ENCODE data around the gene PURB. TPM values are rescaled to one million over a fixed set of nuclear protein-coding genes. Genes with fewer than 3 reads are reported as not detected.

The PURB gene
- total and polyA plus RNA-seq, 9 of the 15 experiments (the other 6 are each of a cell fraction or from before 2014, with no cell fraction given) = 1.6 to 14.1 (median 8.8) TPM

DNA sequence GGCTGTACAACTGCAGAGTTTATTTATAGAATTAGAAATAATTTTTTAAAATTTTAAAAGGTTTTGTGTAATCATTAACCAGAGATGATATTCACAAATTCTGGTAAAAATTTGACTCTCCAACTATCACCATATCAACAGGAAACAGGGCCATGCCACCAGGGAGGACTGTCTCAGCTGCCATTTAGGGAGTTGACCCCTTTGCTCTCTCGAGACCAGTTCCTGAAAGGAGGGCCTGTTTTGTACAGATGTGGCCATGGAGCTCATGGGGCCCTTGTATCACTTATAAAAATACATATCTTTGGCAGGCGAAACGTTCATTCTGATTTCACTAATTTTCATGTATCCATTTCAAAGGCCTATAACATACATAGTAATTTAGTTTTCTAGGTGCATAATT, 57.8 kb downstream of the PURB start (continued):
- no peak for TF ChIP-seq BCLAF1 (IDR thresholded peaks at IDR 0.05; ENCODE audit: borderline replicate concordance in 1 of 2, control insufficient read depth in 1 of 2, low read depth in 2 of 2, low read length in 1 of 2)
- no peak for TF ChIP-seq MECOM (CRISPR knock-in tag; IDR thresholded peaks at IDR 0.05)
- no peak for TF ChIP-seq FUS (optimal IDR thresholded peaks at IDR 0.05; ENCODE audit: low read depth, low read length)
- no peak for TF ChIP-seq MTA1 (IDR thresholded peaks at IDR 0.05; ENCODE audit: borderline replicate concordance)
- no peak for TF ChIP-seq SNIP1 (IDR thresholded peaks at IDR 0.05; ENCODE audit: low read depth)
- TF ChIP-seq ZNF274 (IDR thresholded peaks at IDR 0.05; ENCODE audit: borderline replicate concordance, low read depth, low read length) = no peak
- TF ChIP-seq CC2D1A (IDR thresholded peaks at IDR 0.05) = no peak
- TF ChIP-seq SMARCC2 (IDR thresholded peaks at IDR 0.05; ENCODE audit: low read depth) = no peak
- no peak for TF ChIP-seq RREB1 (CRISPR knock-in tag; IDR thresholded peaks at IDR 0.05)

Other genes starting within 250 kb of the PURB start
- gene ZMIZ2, start 136.7 kb downstream of the PURB start, total RNA-seq (2014; rRNA removed) = 4.5 and 8.0 TPM in 2 replicates
- 2.6 and 4.3 TPM in 2 replicates for gene ZMIZ2, start 136.7 kb downstream of the PURB start, total RNA-seq (2014; rRNA removed; fragmentation: Illumina TruSeq; extraction: Trizol)
- 4.9 and 5.9 TPM in 2 replicates for gene ZMIZ2, start 136.7 kb downstream of the PURB start, total RNA-seq (2015; rRNA removed; fragmentation: Illumina TruSeq; extraction: Trizol)
- 34.7 and 40.3 TPM in 2 replicates for gene ZMIZ2, start 136.7 kb downstream of the PURB start, total RNA-seq (2021)
- gene ZMIZ2, start 136.7 kb downstream of the PURB start, polyA plus RNA-seq (2011; rRNA removed) = 5.2 and 12.7 TPM in 2 replicates
- gene ZMIZ2, start 136.7 kb downstream of the PURB start, polyA plus RNA-seq (2014; fragmentation: Illumina TruSeq; extraction: Trizol) = 15.5 and 22.3 TPM in 2 replicates
- under 1 TPM; 0.13 to 0.18 TPM for gene ZMIZ2, start 136.7 kb downstream of the PURB start, polyA plus RNA-seq (2014; fragmentation: Nextera tagmentation; extraction: Ambion mirVana)
- gene ZMIZ2, start 136.7 kb downstream of the PURB start, polyA plus RNA-seq (2014; rRNA removed) = 19.1 and 20.0 TPM in 2 replicates
- gene PPIA, start 88.8 kb downstream of the PURB start, total RNA-seq (2014; rRNA removed) = 2,805 and 3,364 TPM in 2 replicates
- gene PPIA, start 88.8 kb downstream of the PURB start, total RNA-seq (2014; rRNA removed; fragmentation: Illumina TruSeq; extraction: Trizol) = 4,631 and 4,826 TPM in 2 replicates
- gene PPIA, start 88.8 kb downstream of the PURB start, total RNA-seq (2015; rRNA removed; fragmentation: Illumina TruSeq; extraction: Trizol) = 3,943 and 3,973 TPM in 2 replicates
- gene PPIA, start 88.8 kb downstream of the PURB start, total RNA-seq (2021) = 2,583 and 2,768 TPM in 2 replicates
- 5,196 and 6,697 TPM in 2 replicates for gene PPIA, start 88.8 kb downstream of the PURB start, polyA plus RNA-seq (2011; rRNA removed)
- gene PPIA, start 88.8 kb downstream of the PURB start, polyA plus RNA-seq (2014; fragmentation: Illumina TruSeq; extraction: Trizol) = 7,504 and 8,032 TPM in 2 replicates
- gene PPIA, start 88.8 kb downstream of the PURB start, polyA plus RNA-seq (2014; fragmentation: Nextera tagmentation; extraction: Ambion mirVana) = 1,000 to 10,000 TPM; 2,984 to 3,298 TPM
- gene PPIA, start 88.8 kb downstream of the PURB start, polyA plus RNA-seq (2014; rRNA removed) = 6,267 and 7,127 TPM in 2 replicates
- gene H2AZ2, start 37.4 kb downstream of the PURB start, total RNA-seq (2014; rRNA removed) = 380 and 497 TPM in 2 replicates
- 286 and 296 TPM in 2 replicates for gene H2AZ2, start 37.4 kb downstream of the PURB start, total RNA-seq (2014; rRNA removed; fragmentation: Illumina TruSeq; extraction: Trizol)
- gene H2AZ2, start 37.4 kb downstream of the PURB start, total RNA-seq (2015; rRNA removed; fragmentation: Illumina TruSeq; extraction: Trizol) = 217 and 219 TPM in 2 replicates
- 273 and 286 TPM in 2 replicates for gene H2AZ2, start 37.4 kb downstream of the PURB start, total RNA-seq (2021)
- gene H2AZ2, start 37.4 kb downstream of the PURB start, polyA plus RNA-seq (2011; rRNA removed) = 276 and 382 TPM in 2 replicates
- gene H2AZ2, start 37.4 kb downstream of the PURB start, polyA plus RNA-seq (2014; fragmentation: Illumina TruSeq; extraction: Trizol) = 213 and 246 TPM in 2 replicates
- gene H2AZ2, start 37.4 kb downstream of the PURB start, polyA plus RNA-seq (2014; fragmentation: Nextera tagmentation; extraction: Ambion mirVana) = 100 to 1,000 TPM; 105 to 118 TPM
- 295 and 305 TPM in 2 replicates for gene H2AZ2, start 37.4 kb downstream of the PURB start, polyA plus RNA-seq (2014; rRNA removed)
- gene MYO1G, start 93.5 kb upstream of the PURB start, total RNA-seq (2014; rRNA removed) = 0.16 and 0.23 TPM in 2 replicates
- 0.06 and 0.11 TPM in 2 replicates for gene MYO1G, start 93.5 kb upstream of the PURB start, total RNA-seq (2014; rRNA removed; fragmentation: Illumina TruSeq; extraction: Trizol)
- 0.23 and 0.25 TPM in 2 replicates for gene MYO1G, start 93.5 kb upstream of the PURB start, total RNA-seq (2015; rRNA removed; fragmentation: Illumina TruSeq; extraction: Trizol)
- 0.62 and 0.72 TPM in 2 replicates for gene MYO1G, start 93.5 kb upstream of the PURB start, total RNA-seq (2021)
- gene MYO1G, start 93.5 kb upstream of the PURB start, polyA plus RNA-seq (2011; rRNA removed) = 0.08 and 0.10 TPM in 2 replicates
- 0.04 and 0.26 TPM in 2 replicates for gene MYO1G, start 93.5 kb upstream of the PURB start, polyA plus RNA-seq (2014; fragmentation: Illumina TruSeq; extraction: Trizol)
- gene MYO1G, start 93.5 kb upstream of the PURB start, polyA plus RNA-seq (2014; fragmentation: Nextera tagmentation; extraction: Ambion mirVana) = under 1 TPM in 1 of 2 experiments, not detected in 1; 0.03 TPM
- 0.16 and 0.26 TPM in 2 replicates for gene MYO1G, start 93.5 kb upstream of the PURB start, polyA plus RNA-seq (2014; rRNA removed)
- gene CCM2, start 114.7 kb upstream of the PURB start, total RNA-seq (2014; rRNA removed) = 38.6 and 46.5 TPM in 2 replicates
- gene CCM2, start 114.7 kb upstream of the PURB start, total RNA-seq (2014; rRNA removed; fragmentation: Illumina TruSeq; extraction: Trizol) = 9.5 and 12.4 TPM in 2 replicates
- gene CCM2, start 114.7 kb upstream of the PURB start, total RNA-seq (2015; rRNA removed; fragmentation: Illumina TruSeq; extraction: Trizol) = 15.8 and 17.9 TPM in 2 replicates
- 33.9 and 35.2 TPM in 2 replicates for gene CCM2, start 114.7 kb upstream of the PURB start, total RNA-seq (2021)
- gene CCM2, start 114.7 kb upstream of the PURB start, polyA plus RNA-seq (2011; rRNA removed) = 28.8 and 35.2 TPM in 2 replicates
- gene CCM2, start 114.7 kb upstream of the PURB start, polyA plus RNA-seq (2014; fragmentation: Illumina TruSeq; extraction: Trizol) = 25.9 and 30.9 TPM in 2 replicates
- gene CCM2, start 114.7 kb upstream of the PURB start, polyA plus RNA-seq (2014; fragmentation: Nextera tagmentation; extraction: Ambion mirVana) = 1 to 10 TPM in 1 of 2 experiments, under 1 TPM in 1; 0.41 to 2.0 TPM
- gene CCM2, start 114.7 kb upstream of the PURB start, polyA plus RNA-seq (2014; rRNA removed) = 29.3 and 36.1 TPM in 2 replicates
- under 0.01 TPM in 1 of 2 replicates, not detected in the other for gene NACAD, start 203.4 kb upstream of the PURB start, total RNA-seq (2014; rRNA removed)
- not detected in 2 replicates for gene NACAD, start 203.4 kb upstream of the PURB start, total RNA-seq (2014; rRNA removed; fragmentation: Illumina TruSeq; extraction: Trizol)
- gene NACAD, start 203.4 kb upstream of the PURB start, total RNA-seq (2015; rRNA removed; fragmentation: Illumina TruSeq; extraction: Trizol) = not detected in 2 replicates
- 0.02 and 0.04 TPM in 2 replicates for gene NACAD, start 203.4 kb upstream of the PURB start, total RNA-seq (2021)
- 0.01 and 0.03 TPM in 2 replicates for gene NACAD, start 203.4 kb upstream of the PURB start, polyA plus RNA-seq (2011; rRNA removed)
- 0.01 and 0.03 TPM in 2 replicates for gene NACAD, start 203.4 kb upstream of the PURB start, polyA plus RNA-seq (2014; fragmentation: Illumina TruSeq; extraction: Trizol)
- gene NACAD, start 203.4 kb upstream of the PURB start, polyA plus RNA-seq (2014; fragmentation: Nextera tagmentation; extraction: Ambion mirVana) = not detected
- 0.04 TPM in 1 of 2 replicates, not detected in the other for gene NACAD, start 203.4 kb upstream of the PURB start, polyA plus RNA-seq (2014; rRNA removed)
- 248 and 298 TPM in 2 replicates for gene TBRG4, start 226.2 kb upstream of the PURB start, total RNA-seq (2014; rRNA removed)
- 111 and 141 TPM in 2 replicates for gene TBRG4, start 226.2 kb upstream of the PURB start, total RNA-seq (2014; rRNA removed; fragmentation: Illumina TruSeq; extraction: Trizol)
- gene TBRG4, start 226.2 kb upstream of the PURB start, total RNA-seq (2015; rRNA removed; fragmentation: Illumina TruSeq; extraction: Trizol) = 140 and 152 TPM in 2 replicates
- 258 and 287 TPM in 2 replicates for gene TBRG4, start 226.2 kb upstream of the PURB start, total RNA-seq (2021)
- gene TBRG4, start 226.2 kb upstream of the PURB start, polyA plus RNA-seq (2011; rRNA removed) = 278 and 317 TPM in 2 replicates
- 295 and 322 TPM in 2 replicates for gene TBRG4, start 226.2 kb upstream of the PURB start, polyA plus RNA-seq (2014; fragmentation: Illumina TruSeq; extraction: Trizol)
- gene TBRG4, start 226.2 kb upstream of the PURB start, polyA plus RNA-seq (2014; fragmentation: Nextera tagmentation; extraction: Ambion mirVana) = 10 to 100 TPM; 11.2 to 34.9 TPM
- gene TBRG4, start 226.2 kb upstream of the PURB start, polyA plus RNA-seq (2014; rRNA removed) = 216 and 223 TPM in 2 replicates

All from K562 (cell line).